IPS-18c (cell line): Measurements from ENCODE around the gene RFX4.

Experiments used
- H3K4me3 ChIP-seq: 2 replicates; pipeline ENCODE4 v1.7.0; 2013; ENCODE audit warnings: low read depth, mild to moderate bottlenecking, low read length, moderate library complexity; ENCODE audit not compliant: insufficient read depth
- H3K9me3 ChIP-seq: one replicate; pipeline ENCODE4 v1.6.1; 2013; ENCODE audit warnings: mild to moderate bottlenecking, low read length, moderate library complexity; ENCODE audit not compliant: control insufficient read depth, insufficient read depth

RFX4 gene

GRCh38 chr12:106582641-106583230 is at the start of gene RFX4:
Gene RFX4 (plus strand): TSS chr12:106583004. CDS start chr12:106583321, 317 bp downstream.
- H3K9me3 ChIP-seq = no peaks in the 10 kb centered on the region
- H3K4me3 ChIP-seq = peak within 1 kb of the TSS; percentile 69

- Histone ChIP-seq H3K4me3 (no peak overlapping the region), H3K9me3 (peaks cover 6% of the 10 kb centered on the region)
Observed at GRCh38 chr12:106541201-106541600, 41.6 kb upstream of the RFX4 start.

GRCh38 chr12:106551410-106551809 is 31.4 kb upstream of the RFX4 start:
- peaks cover 3% of the 10 kb centered on the region for H3K9me3 ChIP-seq
- no peak overlapping the region for H3K4me3 ChIP-seq

GRCh38 chr12:106552228-106552627 is 30.6 kb upstream of the RFX4 start:
- H3K4me3 ChIP-seq = no peak overlapping the region
- H3K9me3 ChIP-seq = peaks cover 3% of the 10 kb centered on the region

- H3K9me3 ChIP-seq = no peaks in the 10 kb centered on the region
- no peak overlapping the region for H3K4me3 ChIP-seq
Observed at GRCh38 chr12:106564678-106565329, 18.0 kb upstream of the RFX4 start.

- no peak overlapping the region for H3K4me3 ChIP-seq
- no peaks in the 10 kb centered on the region for H3K9me3 ChIP-seq
Observed at GRCh38 chr12:106566771-106567170, 16.0 kb upstream of the RFX4 start.

GRCh38 chr12:106573239-106573638 is 9.6 kb upstream of the RFX4 start:
- H3K4me3 ChIP-seq = no peak overlapping the region
- H3K9me3 ChIP-seq = no peaks in the 10 kb centered on the region

- H3K9me3 ChIP-seq = no peaks in the 10 kb centered on the region
- H3K4me3 ChIP-seq = no peak overlapping the region
Observed at GRCh38 chr12:106576848-106577247, 6.0 kb upstream of the RFX4 start.

GRCh38 chr12:106580671-106581508 is 1.9 kb upstream of the RFX4 start:
- H3K4me3 ChIP-seq = no peak overlapping the region
- no peaks in the 10 kb centered on the region for H3K9me3 ChIP-seq

- Histone ChIP-seq H3K9me3 (no peaks in the 10 kb centered on the region), H3K4me3 (peak overlapping the region; percentile 28; the same call in 1 of the 2 replicates)
Observed at GRCh38 chr12:106581543-106582248, 1.1 kb upstream of the RFX4 start.

- Histone ChIP-seq H3K4me3 (peak overlapping the region; percentile 28; the same call in 1 of the 2 replicates), H3K9me3 (no peaks in the 10 kb centered on the region)
Observed at GRCh38 chr12:106582249-106582591, 584 bp upstream of the RFX4 start.

GRCh38 chr12:106583242-106584103 is 669 bp downstream of the RFX4 start:
- no peaks in the 10 kb centered on the region for H3K9me3 ChIP-seq
- peak overlapping the region; percentile 69 for H3K4me3 ChIP-seq

GRCh38 chr12:106584104-106585064 is 1.6 kb downstream of the RFX4 start:
- peak overlapping the region; percentile 69 for H3K4me3 ChIP-seq
- no peaks in the 10 kb centered on the region for H3K9me3 ChIP-seq

- no peaks in the 10 kb centered on the region for H3K9me3 ChIP-seq
Observed at GRCh38 chr12:106585105-106585520, 2.3 kb downstream of the RFX4 start.

GRCh38 chr12:106585521-106586277 is 2.9 kb downstream of the RFX4 start:
- H3K9me3 ChIP-seq = no peaks in the 10 kb centered on the region
- peak overlapping the region; percentile 60 for H3K4me3 ChIP-seq

More at GRCh38 chr12:106585105-106585520, 2.3 kb downstream of the RFX4 start:
- H3K4me3 ChIP-seq = peak overlapping the region; percentile 60
